HG03066 (cell line): ENCODE results near the gene UPK2.

Experiments used
- ATAC-seq: cut with Tn5 transposase; IDR thresholded peaks from one replicate; pipeline ENCODE4 v1.9.1; 2021; ENCODE audit warnings: low read depth; ENCODE audit not compliant: unreplicated experiment

UPK2 gene

DNA sequence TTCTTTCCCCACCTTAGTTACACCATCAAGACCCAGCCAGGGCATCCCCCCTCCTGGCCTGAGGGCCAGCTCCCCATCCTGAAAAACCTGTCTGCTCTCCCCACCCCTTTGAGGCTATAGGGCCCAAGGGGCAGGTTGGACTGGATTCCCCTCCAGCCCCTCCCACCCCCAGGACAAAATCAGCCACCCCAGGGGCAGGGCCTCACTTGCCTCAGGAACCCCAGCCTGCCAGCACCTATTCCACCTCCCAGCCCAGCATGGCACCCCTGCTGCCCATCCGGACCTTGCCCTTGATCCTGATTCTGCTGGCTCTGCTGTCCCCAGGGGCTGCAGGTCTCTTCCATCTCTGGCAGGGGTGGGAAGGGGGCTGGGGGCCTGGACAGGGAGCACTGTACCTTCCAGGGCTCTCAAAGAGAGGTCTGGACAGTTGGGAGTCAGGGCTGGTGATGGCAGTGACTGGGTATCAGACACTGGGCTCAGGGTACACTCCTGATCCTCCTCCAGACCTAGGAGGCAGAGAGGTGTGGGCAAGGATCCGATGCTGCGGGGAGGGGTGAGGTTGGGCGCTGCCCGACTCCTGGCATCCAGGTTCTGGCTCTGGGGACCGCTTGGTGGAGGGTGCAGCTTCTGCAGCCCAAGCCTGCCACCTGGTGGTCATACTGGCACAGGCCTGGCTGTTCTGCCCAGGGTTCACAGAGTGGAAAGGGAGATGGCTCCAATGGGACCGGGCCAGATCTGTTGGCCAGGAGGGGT lies at the start of gene UPK2:
Gene UPK2, plus strand, starts transcription at position 205 of the 753 bp plus-strand sequence. Its CDS starts 53 bp downstream, at position 258.
- ATAC-seq = peak; percentile 76

DNA sequence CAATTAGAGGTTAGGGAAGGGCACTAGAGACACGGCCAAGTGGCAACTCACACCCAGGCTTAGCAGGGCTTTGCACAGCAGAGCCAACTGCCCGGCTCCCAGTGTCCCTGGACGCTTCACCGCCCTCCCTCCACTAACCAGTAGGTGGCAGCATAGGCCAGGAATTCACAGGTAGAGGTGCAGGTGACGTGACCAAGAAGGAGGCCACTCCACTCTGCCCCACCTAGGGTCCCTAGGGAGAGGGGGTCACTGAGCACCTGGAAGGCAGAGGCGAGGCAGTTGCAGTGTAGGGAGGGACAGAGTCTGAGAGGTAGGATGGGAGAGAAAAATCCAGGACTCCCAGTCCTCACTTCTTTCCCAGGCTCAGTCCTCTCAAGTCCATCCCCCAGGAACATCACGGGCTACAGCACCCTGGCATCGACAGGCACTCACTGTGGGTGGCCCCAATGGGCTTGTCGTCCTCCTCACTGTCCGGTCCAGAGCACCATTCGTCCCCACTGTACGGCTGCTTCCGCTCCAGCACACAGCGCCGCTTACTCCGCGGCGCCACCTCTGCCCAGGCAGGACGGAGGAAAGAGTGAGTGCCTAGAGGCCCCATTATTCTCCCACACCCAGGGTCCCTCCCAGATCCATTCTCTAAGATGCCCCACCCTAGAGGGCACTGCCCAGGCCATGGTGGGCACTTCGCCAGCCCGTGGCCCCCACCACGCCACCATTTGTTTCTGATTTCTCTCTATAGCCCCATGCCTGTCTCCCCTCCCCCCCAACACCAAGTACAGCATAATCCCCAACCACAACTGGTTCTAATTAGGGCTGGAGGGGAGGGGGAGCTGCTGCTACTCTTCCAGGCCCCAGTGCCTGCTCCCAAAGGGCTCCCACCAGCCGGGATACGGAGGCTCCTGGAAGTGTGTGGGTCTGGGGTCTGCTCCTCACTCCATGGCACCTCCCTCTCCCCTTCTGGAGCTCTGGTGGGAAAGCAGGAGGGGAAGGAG lies 48.8 kb upstream of the UPK2 start:
- ATAC-seq = no peak

DNA sequence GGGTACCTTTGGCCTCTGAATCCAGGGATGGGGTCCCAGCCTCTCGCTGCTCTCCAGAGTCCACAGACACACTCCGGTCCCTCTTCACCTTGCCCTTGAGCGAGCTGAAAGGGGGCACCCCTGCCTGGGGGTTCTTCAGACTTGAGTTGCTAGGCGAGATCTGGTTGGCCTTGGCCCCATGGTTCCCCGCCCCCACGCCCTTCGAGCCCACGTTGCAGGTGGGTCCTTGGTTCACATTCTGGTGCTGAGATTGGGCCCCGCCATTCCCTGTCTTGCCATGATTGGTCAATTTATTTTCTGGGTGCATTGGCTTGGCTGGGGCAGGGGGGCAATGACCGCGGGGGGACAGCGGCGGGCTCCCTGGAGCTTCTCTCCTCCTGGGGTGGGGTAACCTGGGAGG lies 47.8 kb upstream of the UPK2 start:
- ATAC-seq = no peak

GRCh38 chr11:118908901-118909618 lies 47.0 kb upstream of the UPK2 start:
- no peak for ATAC-seq

GRCh38 chr11:118909619-118910308 lies 46.3 kb upstream of the UPK2 start:
- ATAC-seq = no peak

GRCh38 chr11:118910309-118911112 lies 45.6 kb upstream of the UPK2 start:
- no peak for ATAC-seq

GRCh38 chr11:118911113-118911879 lies 44.8 kb upstream of the UPK2 start:
- ATAC-seq = no peak

- no peak for ATAC-seq
Observed at GRCh38 chr11:118911880-118912741, 44.0 kb upstream of the UPK2 start.

GRCh38 chr11:118912742-118913410 lies 43.2 kb upstream of the UPK2 start:
- no peak for ATAC-seq

DNA sequence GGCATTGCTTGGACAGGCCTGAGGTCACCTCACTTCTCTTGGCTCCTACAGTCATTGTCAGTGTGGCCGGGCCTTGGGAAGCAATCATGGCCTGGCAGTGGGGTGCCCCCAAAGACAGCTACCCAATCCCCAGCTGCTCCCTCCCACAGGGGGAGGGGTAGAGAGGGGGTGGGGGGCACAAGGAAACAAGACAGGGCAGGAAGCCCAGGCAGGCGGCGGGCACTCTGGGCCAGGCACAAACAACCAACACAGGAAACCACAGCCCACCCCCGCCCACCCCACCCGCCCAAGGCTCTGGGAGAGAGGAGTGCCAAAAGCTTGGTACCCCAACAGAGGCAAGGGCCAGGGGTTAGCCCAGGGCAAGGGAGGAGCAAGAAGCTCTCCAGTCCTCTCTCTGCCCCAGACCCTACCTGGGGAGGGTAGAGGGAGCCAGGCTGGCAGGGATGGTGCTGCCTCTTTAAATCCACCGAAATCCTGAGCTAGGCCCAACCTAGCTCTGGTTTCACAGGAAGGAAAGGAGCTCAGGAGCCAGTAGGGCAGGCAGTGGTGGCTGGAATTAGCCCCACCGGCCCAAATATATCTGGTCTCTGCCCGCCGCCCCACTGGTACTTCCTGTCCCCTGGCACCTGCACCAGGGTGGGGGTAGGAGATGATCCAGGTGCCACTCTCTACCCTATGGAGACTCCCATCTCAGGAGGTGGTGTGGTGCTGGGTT lies 42.5 kb upstream of the UPK2 start:
- no peak for ATAC-seq

- ATAC-seq = no peak
Observed at GRCh38 chr11:118914178-118914918, 41.8 kb upstream of the UPK2 start.

- no peak for ATAC-seq
Observed at GRCh38 chr11:118914987-118915386, 41.1 kb upstream of the UPK2 start.

GRCh38 chr11:118915396-118915795 lies 40.7 kb upstream of the UPK2 start:
- no peak for ATAC-seq

DNA sequence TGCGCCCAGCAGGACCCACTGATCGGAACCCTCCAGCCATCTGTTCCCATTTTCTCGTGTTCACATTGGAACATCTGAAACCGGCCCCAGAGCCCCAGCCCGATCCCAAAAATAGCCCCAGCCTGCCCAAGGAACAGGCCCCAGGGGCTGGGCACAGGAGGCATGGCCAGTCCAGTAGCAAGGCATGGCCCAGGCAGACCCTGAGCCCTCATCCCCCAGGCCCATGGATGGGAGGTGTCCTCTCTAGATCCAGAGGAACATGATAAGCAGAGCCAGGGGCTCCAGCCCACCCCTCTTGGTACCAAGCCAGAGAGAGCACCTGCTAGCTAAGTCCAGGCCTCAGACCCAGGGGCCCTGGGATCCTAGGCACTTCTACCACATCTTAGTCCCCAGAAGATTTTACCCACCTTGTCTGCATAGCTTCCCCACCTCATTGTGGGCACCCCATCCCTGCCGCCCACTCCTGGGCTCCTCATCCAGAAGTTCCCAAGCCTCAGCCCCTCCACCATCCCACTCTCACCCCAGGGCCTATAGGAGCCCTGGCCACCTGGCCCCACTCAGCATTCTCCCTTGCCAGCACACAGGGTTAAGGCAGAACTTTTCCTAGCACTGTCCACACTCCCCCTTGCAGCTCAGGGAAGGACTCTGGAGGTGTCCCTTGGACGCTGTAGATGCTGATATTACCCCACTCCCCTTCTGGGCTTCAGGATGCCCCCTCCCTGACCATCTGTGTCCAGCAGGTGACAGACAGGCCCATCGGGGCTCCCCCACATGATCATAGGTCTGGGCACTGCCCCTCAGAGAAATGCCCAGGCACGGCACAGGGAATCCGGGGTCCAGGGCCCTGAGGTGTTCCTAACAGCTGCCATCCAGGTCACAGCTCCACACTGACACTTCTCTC lies 39.9 kb upstream of the UPK2 start:
- no peak for ATAC-seq

GRCh38 chr11:118916842-118917388 lies 39.2 kb upstream of the UPK2 start:
- ATAC-seq = no peak
